Mucosa of descending colon (tissue), 3 donors: Measurements from ENCODE around the gene SKOR2. TPM values are rescaled to one million over a fixed set of nuclear protein-coding genes. Genes with fewer than 3 reads are reported as not detected.

Experiments used
- ATAC-seq: fragments of 200-7000 bp; cut with Tn5 transposase; one replicate; pipeline ENCODE4 v1.9.1; 2020; ENCODE audit warnings: mild to moderate bottlenecking, moderate library complexity
- DNase-seq, 3 donors: peaks; one replicate each; pipeline ENCODE4 v3.0.0-alpha.2; 2020
- H3K36me3 ChIP-seq: fragments of 200-600 bp; one replicate; pipeline ENCODE4 v1.8.0; 2021; ENCODE audit warnings: low read depth, mild to moderate bottlenecking
- H3K4me1 ChIP-seq: fragments of 200-600 bp; one replicate; pipeline ENCODE4 v1.8.0; 2021; ENCODE audit warnings: low read depth, mild to moderate bottlenecking
- H3K4me3 ChIP-seq: fragments of 200-600 bp; one replicate; pipeline ENCODE4 v1.8.0; 2021; ENCODE audit warnings: mild to moderate bottlenecking
- H3K9me3 ChIP-seq: fragments of 200-600 bp; one replicate; pipeline ENCODE4 v1.8.0; 2021; ENCODE audit warnings: mild to moderate bottlenecking
- CTCF ChIP-seq: fragments of 200-600 bp; IDR thresholded peaks from one replicate; pipeline ENCODE4 v1.8.0; 2022; ENCODE audit warnings: antibody characterized with exemption, mild to moderate bottlenecking
- intact Hi-C, 2 donors: fragments of 100-400 bp; cut with DNase I in 1 of 2; cut with micrococcal nuclease in 1 of 2; formaldehyde crosslinking; loops; one replicate each; pipeline versions ENCODE4 v1.11.0 to v1.11.1; 2022; cut with DNase I, micrococcal nuclease
- total RNA-seq, 3 donors: library from RNA; stranded (reverse); fragmentation: NEBNext Ultra II Directional in 2 of 3; extraction: Animal tissue kit (Norgen Biotek cat#: 25700) in 2 of 3; gene quantifications; one replicate each; pipeline versions ENCODE4 v1.2.1 to v1.2.4, GENCODE V29; 2021 to 2023
- donor health status: DM: no; HTN: no; CAD: no; lungs with moderate emphysema.
- donor health status: DM: no; HTN: no; CAD: no.
- donor health status: DM: no; HTN: yes; CAD: no.

SKOR2 gene
- total RNA-seq, 3 donors from 2014 or later, result not detected

- H3K4me3 ChIP-seq, result no peak overlapping the region
- no peaks in the 10 kb centered on the region for H3K36me3 ChIP-seq
- H3K9me3 ChIP-seq, result no peaks in the 10 kb centered on the region
- DNase-seq (no peak), ATAC-seq (no peak)
- no peak for TF ChIP-seq CTCF
- intact Hi-C loops, result no loop called here
- H3K4me1 ChIP-seq, result no peaks in the 10 kb centered on the region
These were observed 35.4 kb upstream of the SKOR2 start for GRCh38 chr18:47286776-47287410.

- no peak for TF ChIP-seq CTCF
- ATAC-seq, result no peak
- Histone ChIP-seq H3K4me1 (no peaks in the 10 kb centered on the region), H3K9me3 (no peaks in the 10 kb centered on the region), H3K36me3 (no peaks in the 10 kb centered on the region), H3K4me3 (no peak overlapping the region)
- intact Hi-C loops, result no loop called here
- no peak for DNase-seq
These were observed 34.0 kb upstream of the SKOR2 start for GRCh38 chr18:47285456-47285855.

- Histone ChIP-seq H3K4me1 (no peaks in the 10 kb centered on the region), H3K36me3 (no peaks in the 10 kb centered on the region), H3K4me3 (no peak overlapping the region), H3K9me3 (no peaks in the 10 kb centered on the region)
- ATAC-seq, result no peak
- intact Hi-C loops, result no loop called here
- no peak for TF ChIP-seq CTCF
- no peak for DNase-seq
These were observed 33.4 kb upstream of the SKOR2 start for GRCh38 chr18:47284721-47285395.

GRCh38 chr18:47283476-47283875, 32.0 kb upstream of the SKOR2 start:
- H3K9me3 ChIP-seq, result no peaks in the 10 kb centered on the region
- no peaks in the 10 kb centered on the region for H3K4me1 ChIP-seq
- intact Hi-C loops, result no loop called here
- DNase-seq (peak in 1 of 3 donors; percentile 7), ATAC-seq (no peak)
- TF ChIP-seq CTCF, result no peak
- no peaks in the 10 kb centered on the region for H3K36me3 ChIP-seq
- H3K4me3 ChIP-seq, result no peak overlapping the region

- Histone ChIP-seq H3K36me3 (no peaks in the 10 kb centered on the region), H3K4me1 (no peaks in the 10 kb centered on the region), H3K9me3 (no peaks in the 10 kb centered on the region), H3K4me3 (no peak overlapping the region)
- no peak for TF ChIP-seq CTCF
- ATAC-seq (no peak), DNase-seq (no peak)
- intact Hi-C loops, result no loop called here
These were observed 28.7 kb upstream of the SKOR2 start for GRCh38 chr18:47280121-47280520.
